K562 (cell line): ENCODE data around the gene BCAS1. TPM values are rescaled to one million over a fixed set of nuclear protein-coding genes. Genes with fewer than 3 reads are reported as not detected.

Source experiments
- CHD2 ChIP-seq: IDR thresholded peaks from 2 replicates; pipeline ENCODE4 v1.6.1; 2011; ENCODE audit warnings: low read depth, low read length
- CREB3L1 ChIP-seq: fragments of 450-650 bp; IDR thresholded peaks from 2 replicates; pipeline ENCODE4 v1.6.1; 2014; ENCODE audit warnings: low read depth, mild to moderate bottlenecking, moderate library complexity, borderline replicate concordance
- PBX2 ChIP-seq, 2 experiments: IDR thresholded peaks in 1 of 2; conservative IDR thresholded peaks in 1 of 2; 2 replicates each; pipeline ENCODE4 v1.6.1; 2016; ENCODE audit warnings: low read depth in 2 of 2, mild to moderate bottlenecking in 1 of 2, missing compliant biosample characterization in 1 of 2, missing genetic modification characterization in 1 of 2, moderate library complexity in 1 of 2
- RBM17 ChIP-seq: fragments of 200-400 bp; formaldehyde crosslinking; IDR thresholded peaks from 2 replicates; pipeline ENCODE4 v1.6.1; 2017; ENCODE audit warnings: low read depth, mild to moderate bottlenecking, low read length, borderline replicate concordance
- ZNF512 ChIP-seq: IDR thresholded peaks from 2 replicates; pipeline ENCODE4 v1.6.1; 2016; ENCODE audit warnings: missing genetic modification characterization, missing compliant biosample characterization
- polyA plus RNA-seq, 8 experiments: library from polyadenylated mRNA; depleted of rRNA in 4 of 8; stranded (reverse) in 5 of 8; unstranded in 3 of 8; fragments of >200 nt; fragmentation: Nextera tagmentation in 2 of 8; fragmentation: Illumina TruSeq in 1 of 8; extraction: Ambion mirVana in 2 of 8; extraction: Trizol in 1 of 8; gene quantifications; 2 replicates each; pipeline versions ENCODE4 v1.2.1 to v1.2.3, GENCODE V29; 2011 to 2014; ENCODE audit warnings: inconsistent platforms in 1 of 8, missing spikeins in 1 of 8
- total RNA-seq, 7 experiments: library from RNA; depleted of rRNA in 6 of 7; stranded (reverse); fragments of >200 nt in 6 of 7; fragmentation: Illumina TruSeq in 2 of 7; extraction: Trizol in 2 of 7; gene quantifications; 2 replicates each; pipeline versions ENCODE4 v1.2.1 to v1.2.3, GENCODE V29; 2011 to 2021; ENCODE audit warnings: low replicate concordance in 1 of 7

BCAS1 gene
- total and polyA plus RNA-seq, 9 of the 15 experiments (the other 6 are each of a cell fraction or from before 2014, with no cell fraction given), result 0.18 to 2.3 (median 0.93) TPM

- TF ChIP-seq ZNF512 (tag) (no peak), CREB3L1 (peak; percentile 76), CHD2 (peak; percentile 97), RBM17 (no peak), PBX2 (CRISPR knock-in tag; IDR thresholded peaks at IDR 0.05; ENCODE audit: low read depth) (0 out of 2 replicates have a peak, but pooled peaks have one; percentile 17), PBX2 (tag; conservative IDR thresholded peaks at IDR 0.05; ENCODE audit: low read depth) (peak; percentile 83)
Measured at GRCh38 chr20:54058420-54059139, 11.8 kb downstream of the BCAS1 start (continued).
